DOHH2 (cell line): Measurements from ENCODE around the gene TDRD10.

Source experiments
- H3F3A ChIP-seq: fragments of 200-600 bp; sonication (generic), shearing (Covaris generic); 2 replicates; pipeline ENCODE4 v1.6.0; 2016; ENCODE audit warnings: antibody characterized with exemption, mild to moderate bottlenecking; ENCODE audit not compliant: control insufficient read depth, insufficient read depth
- H3K27ac ChIP-seq: fragments of 200-600 bp; sonication (generic); 2 replicates; pipeline ENCODE4 v1.5.1; 2014; ENCODE audit warnings: low read depth, mild to moderate bottlenecking, low read length, moderate library complexity
- H3K27me3 ChIP-seq: fragments of 200-600 bp; sonication (generic); 2 replicates; pipeline ENCODE4 v1.6.1; 2014; ENCODE audit warnings: mild to moderate bottlenecking, low read length, mixed read lengths; ENCODE audit not compliant: control insufficient read depth
- H3K36me3 ChIP-seq: fragments of 200-600 bp; sonication (generic); 2 replicates; pipeline ENCODE4 v1.6.1; 2014; ENCODE audit warnings: mild to moderate bottlenecking, low read length, moderate library complexity, mixed read lengths; ENCODE audit not compliant: control insufficient read depth
- H3K4me1 ChIP-seq: fragments of 200-600 bp; sonication (generic); 2 replicates; pipeline ENCODE4 v1.6.1; 2014; ENCODE audit warnings: mild to moderate bottlenecking, low read length, mixed read lengths; ENCODE audit not compliant: control insufficient read depth
- H3K4me2 ChIP-seq: fragments of 200-600 bp; sonication (generic); 2 replicates; pipeline ENCODE4 v1.6.0; 2014; ENCODE audit warnings: mild to moderate bottlenecking, low read length, moderate library complexity
- H3K4me3 ChIP-seq: fragments of 200-600 bp; sonication (generic); 2 replicates; pipeline ENCODE4 v1.5.1; 2014; ENCODE audit warnings: mild to moderate bottlenecking, low read length, mixed read lengths
- H3K79me2 ChIP-seq: fragments of 200-600 bp; sonication (generic); 2 replicates; pipeline ENCODE4 v1.6.1; 2014; ENCODE audit warnings: mild to moderate bottlenecking, low read length, mixed read lengths; ENCODE audit not compliant: control insufficient read depth
- H3K9me2 ChIP-seq: fragments of 200-600 bp; sonication (generic); replicated peaks from 2 replicates; pipeline ENCODE4 v1.6.1; 2014; ENCODE audit warnings: mild to moderate bottlenecking, low read length, mixed read lengths; ENCODE audit not compliant: control insufficient read depth
- H3K9me3 ChIP-seq: fragments of 200-600 bp; sonication (generic); 2 replicates; pipeline ENCODE4 v1.6.1; 2014; ENCODE audit warnings: antibody characterized with exemption, low read length, mixed read lengths; ENCODE audit not compliant: control insufficient read depth, insufficient read depth
- H4K20me1 ChIP-seq: fragments of 200-600 bp; sonication (generic); 2 replicates; pipeline ENCODE4 v1.6.0; 2014; ENCODE audit warnings: low read depth, mild to moderate bottlenecking, antibody characterized with exemption, low read length, moderate library complexity; ENCODE audit not compliant: control insufficient read depth, insufficient read depth
- CTCF ChIP-seq: fragments of 200-600 bp; sonication (generic); IDR thresholded peaks from one replicate; pipeline ENCODE4 v1.5.1; 2014; ENCODE audit warnings: antibody characterized with exemption, mild to moderate bottlenecking, low read depth, low read length; ENCODE audit not compliant: poor library complexity, severe bottlenecking
- EZH2phosphoT487 ChIP-seq: fragments of 200-600 bp; sonication (generic); IDR thresholded peaks from 2 replicates; pipeline ENCODE4 v1.6.1; 2017; ENCODE audit warnings: borderline replicate concordance, mild to moderate bottlenecking, antibody characterized with exemption, low read length, moderate library complexity, mixed read lengths

The TDRD10 gene, protein sequence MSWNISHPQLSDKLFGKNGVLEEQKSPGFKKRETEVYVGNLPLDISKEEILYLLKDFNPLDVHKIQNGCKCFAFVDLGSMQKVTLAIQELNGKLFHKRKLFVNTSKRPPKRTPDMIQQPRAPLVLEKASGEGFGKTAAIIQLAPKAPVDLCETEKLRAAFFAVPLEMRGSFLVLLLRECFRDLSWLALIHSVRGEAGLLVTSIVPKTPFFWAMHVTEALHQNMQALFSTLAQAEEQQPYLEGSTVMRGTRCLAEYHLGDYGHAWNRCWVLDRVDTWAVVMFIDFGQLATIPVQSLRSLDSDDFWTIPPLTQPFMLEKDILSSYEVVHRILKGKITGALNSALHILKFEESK

GRCh38 chr1:154502066-154502743, at the start of gene TDRD10, which contains the start of gene SHE:
TDRD10 (plus strand) TSS chr1:154502219; CDS start chr1:154506904, 4,685 bp downstream.
SHE (minus strand) TSS chr1:154502412; CDS start chr1:154502026, 386 bp downstream.
- H3K27ac ChIP-seq = no peak within 1 kb of the TSS
- no peaks in the 10 kb centered on the region for H3K9me2 ChIP-seq
- TF ChIP-seq EZH2phosphoT487 (no peak), CTCF (no peak)
- H3F3A ChIP-seq = peaks cover 6% of the 10 kb centered on the region; the same call in 1 of the 2 replicates
- no peak within 1 kb of the TSS for H3K4me3 ChIP-seq
- H3K4me1 ChIP-seq = peaks cover 11% of the 10 kb centered on the region
- no peaks in the 10 kb centered on the region for H3K9me3 ChIP-seq
- no peaks in the 10 kb centered on the region for H4K20me1 ChIP-seq
- no peaks in the 10 kb centered on the region for H3K79me2 ChIP-seq
- no peaks in the 10 kb centered on the region for H3K36me3 ChIP-seq
- H3K27me3 ChIP-seq = peaks cover 33% of the 10 kb centered on the region
- H3K4me2 ChIP-seq = no peak within 1 kb of the TSS

DNA sequence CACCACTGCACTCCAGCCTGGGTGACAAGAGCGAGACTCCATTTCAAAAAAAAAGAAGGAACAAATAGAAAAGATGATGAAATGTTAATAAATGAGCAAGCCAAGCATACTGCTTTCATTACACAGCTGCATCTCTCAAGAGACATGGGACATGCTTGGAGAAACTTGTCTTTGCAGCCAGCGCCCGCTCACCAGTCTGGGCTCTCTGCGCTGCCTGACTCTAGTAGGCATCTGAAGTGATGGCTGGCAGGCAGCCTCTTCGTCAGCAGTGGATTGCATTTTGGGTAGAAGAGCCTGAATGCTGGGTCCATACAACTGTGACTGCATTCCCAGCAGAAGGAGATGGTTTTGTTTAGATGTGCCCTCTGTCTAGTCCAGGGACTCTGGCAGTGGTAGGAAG, 48.9 kb upstream of the TDRD10 start:
- H3K27ac ChIP-seq = no peak overlapping the region
- no peak overlapping the region for H3K4me2 ChIP-seq
- H3K27me3 ChIP-seq = no peaks in the 10 kb centered on the region
- H3K36me3 ChIP-seq = no peaks in the 10 kb centered on the region
- H3K4me3 ChIP-seq = no peak overlapping the region
- no peaks in the 10 kb centered on the region for H3K9me2 ChIP-seq
- no peaks in the 10 kb centered on the region for H3K79me2 ChIP-seq
- no peaks in the 10 kb centered on the region for H4K20me1 ChIP-seq
- no peaks in the 10 kb centered on the region for H3F3A ChIP-seq
- H3K9me3 ChIP-seq = no peaks in the 10 kb centered on the region
- TF ChIP-seq EZH2phosphoT487 (no peak), CTCF (no peak)
- no peaks in the 10 kb centered on the region for H3K4me1 ChIP-seq

- no peak overlapping the region for H3K4me3 ChIP-seq
- H4K20me1 ChIP-seq = no peaks in the 10 kb centered on the region
- H3K79me2 ChIP-seq = no peaks in the 10 kb centered on the region
- H3K9me3 ChIP-seq = no peaks in the 10 kb centered on the region
- no peak overlapping the region for H3K4me2 ChIP-seq
- H3K27me3 ChIP-seq = no peaks in the 10 kb centered on the region
- H3F3A ChIP-seq = no peaks in the 10 kb centered on the region
- no peaks in the 10 kb centered on the region for H3K36me3 ChIP-seq
- no peaks in the 10 kb centered on the region for H3K4me1 ChIP-seq
- H3K9me2 ChIP-seq = no peaks in the 10 kb centered on the region
- TF ChIP-seq EZH2phosphoT487 (no peak), CTCF (no peak)
- no peak overlapping the region for H3K27ac ChIP-seq
These were observed 48.3 kb upstream of the TDRD10 start for GRCh38 chr1:154453574-154454352.
